ENCODE results near the gene NEDD4L.

NEDD4L gene

DNA sequence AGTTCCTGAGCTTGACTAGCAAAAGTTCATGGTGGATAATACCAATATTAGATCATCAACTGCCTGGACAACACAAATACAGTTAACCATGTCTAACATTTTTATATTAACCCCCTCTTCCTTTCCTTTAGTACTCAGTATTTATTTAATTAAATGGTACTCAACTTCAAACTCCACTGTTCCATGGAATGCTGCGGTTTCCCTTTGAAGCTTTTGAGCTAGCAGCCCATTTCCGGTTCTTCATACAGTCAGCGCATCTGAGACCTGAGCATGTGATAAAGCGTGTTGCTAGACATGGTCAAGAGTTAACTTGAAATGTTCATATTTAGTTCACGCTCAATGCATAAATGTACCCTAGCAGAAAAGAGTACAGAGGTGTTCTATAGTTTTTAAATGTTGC is 306.5 kb downstream of the NEDD4L start:
- H3K27me3 ChIP-seq (ENCODE audit: control insufficient read depth in 1 of 2, insufficient read depth in 2 of 2, low read length in 2 of 2), result no peaks in the 10 kb centered on the region
- no peak overlapping the region for H3K4me3 ChIP-seq (ENCODE audit: low read depth in 1 of 2, low read length in 2 of 2)
- H3K36me3 ChIP-seq (ENCODE audit: control insufficient read depth in 1 of 2, insufficient read depth in 2 of 2, low read length in 2 of 2), result peaks cover 9 to 22% of the 10 kb centered on the region in 2 donors
- H3K27ac ChIP-seq (ENCODE audit: low read depth, low read length), result no peak overlapping the region
- no peaks in the 10 kb centered on the region for H3K9me3 ChIP-seq (ENCODE audit: control insufficient read depth in 1 of 2, low read length in 2 of 2)
- no peaks in the 10 kb centered on the region for H3K4me1 ChIP-seq (ENCODE audit: control insufficient read depth in 1 of 2, insufficient read depth in 2 of 2, low read length in 2 of 2)
- no peak overlapping the region for H3K9ac ChIP-seq (ENCODE audit: low read depth in 1 of 2, low read length in 2 of 2)

DNA sequence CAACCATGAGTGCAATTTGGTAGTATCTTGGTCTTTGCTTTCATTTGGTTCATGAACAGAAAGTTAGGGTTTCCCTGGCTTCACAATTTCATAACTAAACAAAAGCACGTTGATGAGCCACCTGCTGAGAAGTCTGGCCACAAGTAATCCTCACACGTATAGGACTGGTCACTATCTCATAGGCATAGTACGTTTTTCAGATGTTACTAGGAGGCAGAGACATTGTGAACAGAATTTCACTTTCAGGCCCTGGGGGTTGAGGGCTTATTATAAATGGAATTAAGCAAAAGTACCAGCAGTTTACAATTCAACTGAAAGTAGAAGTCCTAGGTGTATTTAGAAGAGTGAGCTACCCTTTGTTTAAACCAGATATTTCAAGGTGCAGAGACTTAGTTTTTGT is 307.8 kb downstream of the NEDD4L start:
- Histone ChIP-seq H3K4me3 (ENCODE audit: low read depth in 1 of 2, low read length in 2 of 2) (no peak overlapping the region), H3K27ac (ENCODE audit: low read depth, low read length) (no peak overlapping the region), H3K27me3 (ENCODE audit: control insufficient read depth in 1 of 2, insufficient read depth in 2 of 2, low read length in 2 of 2) (no peaks in the 10 kb centered on the region), H3K4me1 (ENCODE audit: control insufficient read depth in 1 of 2, insufficient read depth in 2 of 2, low read length in 2 of 2) (no peaks in the 10 kb centered on the region), H3K36me3 (ENCODE audit: control insufficient read depth in 1 of 2, insufficient read depth in 2 of 2, low read length in 2 of 2) (peaks cover 9 to 22% of the 10 kb centered on the region in 2 donors), H3K9ac (ENCODE audit: low read depth in 1 of 2, low read length in 2 of 2) (no peak overlapping the region), H3K9me3 (ENCODE audit: control insufficient read depth in 1 of 2, low read length in 2 of 2) (no peaks in the 10 kb centered on the region)

DNA sequence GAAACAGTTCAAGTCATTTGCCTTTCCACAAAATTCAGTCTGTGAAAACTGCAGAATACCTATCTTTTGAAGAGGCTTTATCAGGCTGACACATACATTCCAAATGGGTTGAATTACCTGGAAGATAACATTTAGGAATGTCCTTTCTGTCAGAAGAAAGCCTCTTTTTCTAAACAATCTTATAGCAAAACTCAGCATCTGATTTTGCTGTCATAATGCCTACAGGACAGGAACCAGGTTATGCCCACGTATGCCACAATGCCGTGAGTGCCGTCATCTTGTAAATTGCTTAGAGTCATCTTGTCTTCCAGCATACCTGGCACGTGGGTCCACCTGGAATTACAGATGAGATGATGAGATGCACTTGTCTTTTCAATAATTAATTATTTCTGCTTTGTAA is 309.6 kb downstream of the NEDD4L start:
- peaks cover 12 to 34% of the 10 kb centered on the region in 2 donors for H3K36me3 ChIP-seq (ENCODE audit: control insufficient read depth in 1 of 2, insufficient read depth in 2 of 2, low read length in 2 of 2)
- no peaks in the 10 kb centered on the region for H3K27me3 ChIP-seq (ENCODE audit: control insufficient read depth in 1 of 2, insufficient read depth in 2 of 2, low read length in 2 of 2)
- no peaks in the 10 kb centered on the region for H3K4me1 ChIP-seq (ENCODE audit: control insufficient read depth in 1 of 2, insufficient read depth in 2 of 2, low read length in 2 of 2)
- H3K9ac ChIP-seq (ENCODE audit: low read depth in 1 of 2, low read length in 2 of 2), result no peak overlapping the region
- H3K27ac ChIP-seq (ENCODE audit: low read depth, low read length), result no peak overlapping the region
- no peak overlapping the region for H3K4me3 ChIP-seq (ENCODE audit: low read depth in 1 of 2, low read length in 2 of 2)
- no peaks in the 10 kb centered on the region for H3K9me3 ChIP-seq (ENCODE audit: control insufficient read depth in 1 of 2, low read length in 2 of 2)

DNA sequence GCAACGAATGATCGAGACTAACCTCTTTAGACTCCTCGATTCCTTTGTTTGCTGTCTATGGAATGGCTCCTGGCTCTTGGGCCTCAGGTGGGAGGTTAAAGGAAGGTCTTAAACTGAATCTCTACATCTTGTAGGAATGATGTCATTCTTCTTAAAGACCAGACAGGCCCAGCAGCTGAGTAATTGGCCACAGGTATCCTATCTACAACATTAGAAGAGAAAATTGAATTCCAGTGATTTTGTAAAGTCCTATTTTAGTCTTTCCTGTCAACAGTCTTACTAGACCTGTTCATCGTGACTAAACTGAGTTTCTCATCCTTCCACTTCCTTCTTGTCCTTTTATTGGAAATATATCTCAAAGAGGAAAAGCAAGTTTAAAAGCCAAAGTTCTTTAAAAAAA is 310.0 kb downstream of the NEDD4L start:
- Histone ChIP-seq H3K27me3 (ENCODE audit: control insufficient read depth in 1 of 2, insufficient read depth in 2 of 2, low read length in 2 of 2) (no peaks in the 10 kb centered on the region), H3K4me3 (ENCODE audit: low read depth in 1 of 2, low read length in 2 of 2) (no peak overlapping the region), H3K4me1 (ENCODE audit: control insufficient read depth in 1 of 2, insufficient read depth in 2 of 2, low read length in 2 of 2) (no peaks in the 10 kb centered on the region), H3K9me3 (ENCODE audit: control insufficient read depth in 1 of 2, low read length in 2 of 2) (no peaks in the 10 kb centered on the region), H3K36me3 (ENCODE audit: control insufficient read depth in 1 of 2, insufficient read depth in 2 of 2, low read length in 2 of 2) (peaks cover 12 to 29% of the 10 kb centered on the region in 2 donors), H3K27ac (ENCODE audit: low read depth, low read length) (no peak overlapping the region), H3K9ac (ENCODE audit: low read depth in 1 of 2, low read length in 2 of 2) (no peak overlapping the region)

DNA sequence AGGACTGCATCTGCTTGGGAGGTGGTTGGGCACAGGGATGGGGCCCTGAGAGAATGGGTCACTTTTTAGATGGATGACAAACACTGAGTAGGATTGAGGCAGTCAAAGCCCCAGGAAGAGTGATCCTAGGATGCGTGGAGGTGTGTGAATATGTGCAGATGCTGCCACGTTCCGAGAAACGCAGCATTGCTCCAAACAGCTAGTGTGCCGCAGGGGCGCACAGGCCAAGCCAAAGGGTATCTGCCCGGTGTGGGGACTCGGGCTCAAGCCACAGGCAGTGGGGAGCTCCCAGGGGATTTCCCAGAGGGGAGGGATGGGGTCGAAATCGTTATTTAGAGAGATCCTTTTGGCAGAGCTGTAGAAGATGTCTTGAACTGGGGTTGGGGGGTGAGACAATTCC is 310.8 kb downstream of the NEDD4L start:
- Histone ChIP-seq H3K4me3 (ENCODE audit: low read depth in 1 of 2, low read length in 2 of 2) (no peak overlapping the region), H3K27me3 (ENCODE audit: control insufficient read depth in 1 of 2, insufficient read depth in 2 of 2, low read length in 2 of 2) (no peaks in the 10 kb centered on the region), H3K4me1 (ENCODE audit: control insufficient read depth in 1 of 2, insufficient read depth in 2 of 2, low read length in 2 of 2) (no peaks in the 10 kb centered on the region), H3K9me3 (ENCODE audit: control insufficient read depth in 1 of 2, low read length in 2 of 2) (no peaks in the 10 kb centered on the region), H3K36me3 (ENCODE audit: control insufficient read depth in 1 of 2, insufficient read depth in 2 of 2, low read length in 2 of 2) (peaks cover 10 to 24% of the 10 kb centered on the region in 2 donors), H3K9ac (ENCODE audit: low read depth in 1 of 2, low read length in 2 of 2) (no peak overlapping the region), H3K27ac (ENCODE audit: low read depth, low read length) (no peak overlapping the region)

DNA sequence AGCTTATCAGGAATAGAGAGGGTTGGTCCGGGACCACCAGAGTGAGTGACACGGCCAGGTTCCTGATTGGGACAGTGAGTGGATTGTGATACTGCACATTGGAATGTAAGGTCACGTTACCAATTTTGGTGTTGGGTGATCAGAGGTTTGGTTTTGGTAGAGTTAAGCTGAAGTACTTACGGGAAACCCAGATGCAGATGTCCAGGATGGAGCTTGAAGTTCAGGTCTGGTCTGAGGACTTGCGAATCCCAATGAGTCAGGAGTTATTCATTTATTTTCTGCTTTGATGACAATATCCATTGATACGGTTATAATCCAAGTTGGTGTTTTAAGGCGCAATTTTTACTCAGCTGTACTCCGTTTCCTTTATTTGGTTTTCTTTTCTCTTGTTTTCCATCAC is 311.2 kb downstream of the NEDD4L start:
- Histone ChIP-seq H3K36me3 (ENCODE audit: control insufficient read depth in 1 of 2, insufficient read depth in 2 of 2, low read length in 2 of 2) (peaks cover 8 to 29% of the 10 kb centered on the region in 2 donors), H3K9ac (ENCODE audit: low read depth in 1 of 2, low read length in 2 of 2) (no peak overlapping the region), H3K4me3 (ENCODE audit: low read depth in 1 of 2, low read length in 2 of 2) (no peak overlapping the region), H3K27ac (ENCODE audit: low read depth, low read length) (no peak overlapping the region), H3K4me1 (ENCODE audit: control insufficient read depth in 1 of 2, insufficient read depth in 2 of 2, low read length in 2 of 2) (no peaks in the 10 kb centered on the region), H3K27me3 (ENCODE audit: control insufficient read depth in 1 of 2, insufficient read depth in 2 of 2, low read length in 2 of 2) (no peaks in the 10 kb centered on the region), H3K9me3 (ENCODE audit: control insufficient read depth in 1 of 2, low read length in 2 of 2) (no peaks in the 10 kb centered on the region)

DNA sequence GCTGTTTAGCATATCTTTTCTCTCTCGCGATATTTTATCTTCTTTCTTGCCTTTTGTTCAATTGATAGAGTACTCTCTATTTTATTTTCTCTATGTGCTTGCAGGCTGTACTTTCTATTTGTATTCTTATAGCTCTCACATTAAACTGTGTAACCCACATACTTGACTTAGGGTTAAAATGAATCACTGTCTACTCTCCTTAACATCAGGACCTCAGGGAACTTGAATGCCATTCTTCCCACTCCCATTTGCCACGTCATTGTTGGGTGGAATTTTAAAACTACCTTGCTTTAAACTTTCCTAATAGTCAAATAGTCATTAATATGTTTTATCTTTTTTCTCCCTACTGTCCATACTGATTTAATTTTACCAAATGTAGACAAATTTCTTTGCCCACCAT is 315.2 kb downstream of the NEDD4L start:
- Histone ChIP-seq H3K4me1 (ENCODE audit: control insufficient read depth in 1 of 2, insufficient read depth in 2 of 2, low read length in 2 of 2) (no peaks in the 10 kb centered on the region), H3K4me3 (ENCODE audit: low read depth in 1 of 2, low read length in 2 of 2) (no peak overlapping the region), H3K9me3 (ENCODE audit: control insufficient read depth in 1 of 2, low read length in 2 of 2) (no peaks in the 10 kb centered on the region), H3K27me3 (ENCODE audit: control insufficient read depth in 1 of 2, insufficient read depth in 2 of 2, low read length in 2 of 2) (no peaks in the 10 kb centered on the region), H3K27ac (ENCODE audit: low read depth, low read length) (no peak overlapping the region), H3K36me3 (ENCODE audit: control insufficient read depth in 1 of 2, insufficient read depth in 2 of 2, low read length in 2 of 2) (peaks cover 12 to 23% of the 10 kb centered on the region in 2 donors), H3K9ac (ENCODE audit: low read depth in 1 of 2, low read length in 2 of 2) (no peak overlapping the region)

DNA sequence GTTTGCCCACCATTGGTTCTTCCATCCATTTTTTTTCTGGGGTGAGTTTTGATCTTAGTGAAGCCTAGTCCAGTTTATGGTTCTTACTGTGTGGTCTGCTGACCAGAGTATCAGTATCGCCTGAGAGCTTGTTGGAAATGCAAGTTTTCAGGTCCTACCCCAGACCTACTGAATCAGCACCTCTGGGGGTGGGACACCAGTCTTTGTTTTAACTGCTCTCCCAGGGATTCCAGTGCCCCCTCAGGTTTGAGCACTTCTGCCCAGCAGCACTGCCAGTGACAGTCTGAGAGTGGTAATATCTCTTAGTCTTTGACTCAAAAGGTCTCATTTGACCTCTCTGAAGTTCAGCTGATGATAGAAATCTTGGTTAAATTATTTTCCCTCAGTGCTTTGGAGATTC is 315.6 kb downstream of the NEDD4L start:
- H3K4me1 ChIP-seq (ENCODE audit: control insufficient read depth in 1 of 2, insufficient read depth in 2 of 2, low read length in 2 of 2), result no peaks in the 10 kb centered on the region
- H3K4me3 ChIP-seq (ENCODE audit: low read depth in 1 of 2, low read length in 2 of 2), result no peak overlapping the region
- no peaks in the 10 kb centered on the region for H3K27me3 ChIP-seq (ENCODE audit: control insufficient read depth in 1 of 2, insufficient read depth in 2 of 2, low read length in 2 of 2)
- no peak overlapping the region for H3K9ac ChIP-seq (ENCODE audit: low read depth in 1 of 2, low read length in 2 of 2)
- no peaks in the 10 kb centered on the region for H3K9me3 ChIP-seq (ENCODE audit: control insufficient read depth in 1 of 2, low read length in 2 of 2)
- no peak overlapping the region for H3K27ac ChIP-seq (ENCODE audit: low read depth, low read length)
- peaks cover 12 to 23% of the 10 kb centered on the region in 2 donors for H3K36me3 ChIP-seq (ENCODE audit: control insufficient read depth in 1 of 2, insufficient read depth in 2 of 2, low read length in 2 of 2)

DNA sequence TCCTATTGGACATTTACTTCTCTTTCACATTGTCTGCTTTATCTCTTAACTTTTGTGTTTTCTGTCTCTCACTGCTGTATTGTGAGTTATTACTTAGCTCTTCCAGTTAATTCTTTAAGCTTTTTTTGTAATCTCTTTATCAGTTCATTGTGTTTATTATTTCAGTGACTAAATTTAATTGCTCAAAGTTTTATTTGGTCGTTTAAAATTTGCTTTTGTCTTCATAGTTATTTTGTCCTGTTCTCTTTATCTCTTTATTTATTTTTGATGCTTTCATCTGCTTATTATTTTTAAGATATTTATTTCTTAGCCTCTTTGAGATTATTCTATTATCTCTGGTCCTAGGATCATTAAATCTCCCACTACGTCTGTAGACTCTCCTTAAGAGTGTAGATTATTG is 316.3 kb downstream of the NEDD4L start:
- Histone ChIP-seq H3K27me3 (ENCODE audit: control insufficient read depth in 1 of 2, insufficient read depth in 2 of 2, low read length in 2 of 2) (no peaks in the 10 kb centered on the region), H3K36me3 (ENCODE audit: control insufficient read depth in 1 of 2, insufficient read depth in 2 of 2, low read length in 2 of 2) (peaks cover 15 to 26% of the 10 kb centered on the region in 2 donors), H3K4me1 (ENCODE audit: control insufficient read depth in 1 of 2, insufficient read depth in 2 of 2, low read length in 2 of 2) (no peaks in the 10 kb centered on the region), H3K9ac (ENCODE audit: low read depth in 1 of 2, low read length in 2 of 2) (no peak overlapping the region), H3K27ac (ENCODE audit: low read depth, low read length) (no peak overlapping the region), H3K9me3 (ENCODE audit: control insufficient read depth in 1 of 2, low read length in 2 of 2) (no peaks in the 10 kb centered on the region), H3K4me3 (ENCODE audit: low read depth in 1 of 2, low read length in 2 of 2) (no peak overlapping the region)

DNA sequence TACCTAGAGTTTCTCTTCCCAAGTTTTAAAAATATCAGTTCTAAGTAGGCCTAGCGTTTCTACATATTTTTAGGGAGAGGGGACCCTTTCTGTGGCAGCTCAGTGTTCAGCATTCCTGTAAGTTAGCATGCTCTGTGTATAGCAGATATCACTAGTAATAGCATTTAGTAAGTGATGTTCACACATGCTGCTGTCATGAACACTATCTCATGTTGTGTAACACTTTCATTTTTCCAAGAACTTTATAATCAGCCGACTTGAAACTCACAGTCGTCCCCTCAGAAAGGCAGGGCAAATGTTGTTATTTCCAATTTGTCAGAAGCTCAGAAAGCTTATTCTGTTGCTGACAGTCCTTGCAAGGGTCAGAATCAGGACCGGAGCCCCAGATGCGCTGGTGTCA is 317.2 kb downstream of the NEDD4L start:
- Histone ChIP-seq H3K27ac (ENCODE audit: low read depth, low read length) (no peak overlapping the region), H3K9ac (ENCODE audit: low read depth in 1 of 2, low read length in 2 of 2) (no peak overlapping the region), H3K4me3 (ENCODE audit: low read depth in 1 of 2, low read length in 2 of 2) (no peak overlapping the region), H3K9me3 (ENCODE audit: control insufficient read depth in 1 of 2, low read length in 2 of 2) (no peaks in the 10 kb centered on the region), H3K27me3 (ENCODE audit: control insufficient read depth in 1 of 2, insufficient read depth in 2 of 2, low read length in 2 of 2) (no peaks in the 10 kb centered on the region), H3K36me3 (ENCODE audit: control insufficient read depth in 1 of 2, insufficient read depth in 2 of 2, low read length in 2 of 2) (peaks cover 20 to 34% of the 10 kb centered on the region in 2 donors), H3K4me1 (ENCODE audit: control insufficient read depth in 1 of 2, insufficient read depth in 2 of 2, low read length in 2 of 2) (no peaks in the 10 kb centered on the region)

DNA sequence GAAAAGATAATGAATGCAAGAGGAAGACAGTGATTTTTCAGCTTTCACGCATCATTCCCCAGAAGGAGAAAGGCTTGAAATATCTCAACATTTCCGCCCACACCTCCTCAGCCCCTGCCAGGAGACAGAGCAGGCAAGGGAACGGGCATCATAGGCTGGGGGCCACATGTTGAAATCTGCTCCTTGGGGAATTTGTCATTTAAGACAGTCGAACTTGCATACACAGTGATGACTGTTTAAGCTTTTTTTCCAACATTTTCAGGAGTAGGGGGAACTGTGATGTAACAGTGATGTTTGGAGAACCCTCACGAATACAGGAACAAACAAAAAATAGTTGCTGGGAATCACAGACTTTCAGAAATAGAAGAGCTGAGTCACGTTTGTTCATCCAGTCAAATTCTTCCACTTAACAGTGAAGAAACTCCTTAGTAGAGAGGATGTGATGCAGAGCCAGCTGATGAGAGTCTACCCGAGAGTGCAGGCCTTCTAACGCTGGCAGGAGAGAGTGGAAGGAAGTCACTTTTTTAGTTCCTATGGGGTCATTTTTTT is 318.1 kb downstream of the NEDD4L start:
- Histone ChIP-seq H3K27ac (ENCODE audit: low read depth, low read length) (peak overlapping the region; percentile 39), H3K4me1 (ENCODE audit: control insufficient read depth in 1 of 2, insufficient read depth in 2 of 2, low read length in 2 of 2) (no peaks in the 10 kb centered on the region), H3K27me3 (ENCODE audit: control insufficient read depth in 1 of 2, insufficient read depth in 2 of 2, low read length in 2 of 2) (no peaks in the 10 kb centered on the region), H3K36me3 (ENCODE audit: control insufficient read depth in 1 of 2, insufficient read depth in 2 of 2, low read length in 2 of 2) (peaks cover 29 to 40% of the 10 kb centered on the region in 2 donors), H3K9me3 (ENCODE audit: control insufficient read depth in 1 of 2, low read length in 2 of 2) (no peaks in the 10 kb centered on the region), H3K9ac (ENCODE audit: low read depth in 1 of 2, low read length in 2 of 2) (no peak overlapping the region), H3K4me3 (ENCODE audit: low read depth in 1 of 2, low read length in 2 of 2) (no peak overlapping the region)

All from duodenal mucosa (tissue), 2 donors.